ENCODE measurements around the gene PCDHAC2.

- TF ChIP-seq CTCF (IDR thresholded peaks at IDR 0.05; ENCODE audit: insufficient read depth, low read length, poor library complexity, severe bottlenecking) (no peak), EZH2phosphoT487 (conservative IDR thresholded peaks at IDR 0.05; ENCODE audit: low read length) (no peak)
Observed at GRCh38 chr5:140988608-140989007, 22.3 kb downstream of the PCDHAC2 start.

Data from SU-DHL-6 (cell line).